WTC11 (cell line): ENCODE measurements around the gene FEN1. TPM values are rescaled to one million over a fixed set of nuclear protein-coding genes. Genes with fewer than 3 reads are reported as not detected.

Experiments
- ATAC-seq: fragments of 200-7000 bp; cut with Tn5 transposase; 2 replicates; pipeline ENCODE4 v1.10.0; 2021; ENCODE audit warnings: mild to moderate bottlenecking, moderate library complexity
- CTCF ChIA-PET: fragments of 300-600 bp; sonication (Branson Sonifier 250); formaldehyde crosslinking; loops from one replicate; lab custom pipeline; 2021; ENCODE audit warnings: antibody characterized with exemption; lab: Charles Lee
- POLR2A ChIA-PET: fragments of 350-600 bp; sonication (Branson Sonifier 250); formaldehyde crosslinking; loops from one replicate; lab custom pipeline; 2021; ENCODE audit warnings: antibody characterized with exemption; lab: Charles Lee
- DNase-seq: peaks from one replicate; pipeline ENCODE4 v3.0.0; 2021; ENCODE audit warnings: low spot score
- H3K27ac Mint-ChIP-seq: 2 replicates; pipeline ENCODE4 v1.8.0; 2021; ENCODE audit warnings: mixed read lengths
- H3K27me3 Mint-ChIP-seq: 2 replicates; pipeline ENCODE4 v1.8.0; 2021; ENCODE audit warnings: low read depth, mild to moderate bottlenecking, moderate library complexity, mixed read lengths
- H3K36me3 Mint-ChIP-seq: 2 replicates; pipeline ENCODE4 v1.8.0; 2021; ENCODE audit warnings: mixed read lengths
- H3K4me1 Mint-ChIP-seq: 2 replicates; pipeline ENCODE4 v1.8.0; 2022; ENCODE audit warnings: mixed read lengths
- H3K4me3 Mint-ChIP-seq: 2 replicates; pipeline ENCODE4 v1.8.0; 2021; ENCODE audit warnings: mild to moderate bottlenecking, moderate library complexity, mixed read lengths
- H3K9me3 Mint-ChIP-seq: 2 replicates; pipeline ENCODE4 v1.8.0; 2021; ENCODE audit warnings: mixed read lengths
- AR ChIP-seq: fragments of 250-450 bp; sonication (Bioruptor Pico); IDR thresholded peaks from 2 replicates; pipeline ENCODE4 v1.9.0; 2021; ENCODE audit warnings: mild to moderate bottlenecking
- ATF6 ChIP-seq: sonication (generic); formaldehyde crosslinking; IDR thresholded peaks from 2 replicates; pipeline ENCODE4 v1.8.1; 2023; ENCODE audit warnings: mild to moderate bottlenecking, missing genetic modification reagents
- CBFB ChIP-seq: sonication (generic); formaldehyde crosslinking; IDR thresholded peaks from 2 replicates; pipeline ENCODE4 v1.8.1; 2022; ENCODE audit warnings: mild to moderate bottlenecking, low read depth, missing genetic modification reagents
- E2F4 ChIP-seq: sonication (generic); formaldehyde crosslinking; IDR thresholded peaks from 2 replicates; pipeline ENCODE4 v1.8.1; 2022; ENCODE audit warnings: low read depth, mild to moderate bottlenecking, moderate library complexity, missing genetic modification reagents, borderline replicate concordance
- E2F5 ChIP-seq: sonication (generic); formaldehyde crosslinking; IDR thresholded peaks from 2 replicates; pipeline ENCODE4 v1.8.1; 2022; ENCODE audit warnings: mild to moderate bottlenecking, moderate library complexity, missing genetic modification reagents
- GABPB1 ChIP-seq: sonication (generic); formaldehyde crosslinking; IDR thresholded peaks from 2 replicates; pipeline ENCODE4 v1.8.1; 2023; ENCODE audit warnings: mild to moderate bottlenecking, missing genetic modification reagents
- GRHL2 ChIP-seq: fragments of 250-450 bp; sonication (Bioruptor Pico); IDR thresholded peaks from 2 replicates; pipeline ENCODE4 v1.8.0; 2022; ENCODE audit warnings: mild to moderate bottlenecking, moderate library complexity; ENCODE audit not compliant: insufficient replicate concordance, severe bottlenecking
- NFE2L1 ChIP-seq: sonication (generic); formaldehyde crosslinking; IDR thresholded peaks from 2 replicates; pipeline ENCODE4 v1.8.1; 2023; ENCODE audit warnings: missing genetic modification reagents
- ZBTB21 ChIP-seq: sonication (generic); formaldehyde crosslinking; IDR thresholded peaks from 2 replicates; pipeline ENCODE4 v1.8.1; 2023; ENCODE audit warnings: mild to moderate bottlenecking, missing genetic modification reagents, borderline replicate concordance
- ZNF232 ChIP-seq: sonication (generic); formaldehyde crosslinking; IDR thresholded peaks from 2 replicates; pipeline ENCODE4 v1.8.0; 2022; ENCODE audit warnings: mild to moderate bottlenecking, missing genetic modification reagents
- ZNF532 ChIP-seq: fragments of 250-450 bp; sonication (Bioruptor Pico); IDR thresholded peaks from 2 replicates; pipeline ENCODE4 v1.9.0; 2021; ENCODE audit warnings: mild to moderate bottlenecking, borderline replicate concordance
- ZSCAN18 ChIP-seq: fragments of 250-450 bp; sonication (Bioruptor Pico); IDR thresholded peaks from 2 replicates; pipeline ENCODE4 v2.1.2; 2022; ENCODE audit warnings: mild to moderate bottlenecking, moderate library complexity
- total RNA-seq: library from RNA; stranded (reverse); gene quantifications from 3 replicates; pipeline ENCODE4 v1.2.3, GENCODE V29; 2021
- TF ChIP-seq, protein P1 (sequence below): sonication (generic); formaldehyde crosslinking; conservative IDR thresholded peaks from 2 replicates; pipeline ENCODE4 v1.8.1; 2022; ENCODE audit warnings: mild to moderate bottlenecking, missing genetic modification reagents
- TF ChIP-seq, protein P2 (sequence below): sonication (generic); formaldehyde crosslinking; IDR thresholded peaks from 2 replicates; pipeline ENCODE4 v1.8.0; 2022; ENCODE audit warnings: missing genetic modification reagents

FEN1 gene
- total RNA-seq, 1 experiment from 2014 or later, result 96.3 TPM

DNA sequence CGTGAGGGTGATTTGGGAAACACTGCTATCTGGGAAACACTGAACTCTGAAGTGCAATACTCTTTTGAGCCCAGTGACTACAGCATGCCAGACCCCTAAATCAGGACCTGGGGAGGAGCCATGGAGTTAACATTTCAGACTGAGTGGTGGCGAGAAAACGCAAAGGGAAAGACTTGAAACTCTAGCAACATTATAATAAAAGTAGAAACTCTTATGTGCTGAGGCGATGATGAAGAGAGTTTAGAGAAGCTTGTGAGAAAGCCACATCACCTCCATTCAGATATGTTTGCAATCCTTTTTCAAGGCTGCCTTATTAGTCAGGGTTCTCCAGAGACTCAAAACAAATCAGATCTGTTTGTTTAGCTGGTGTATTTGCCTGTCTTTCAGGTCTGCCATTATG lies 1.9 kb downstream of the FEN1 start (continued):
- TF ChIP-seq AR (no peak), ZBTB21 (no peak), GABPB1 (CRISPR knock-in tag) (no peak)
- TF ChIP-seq, protein P1, sequence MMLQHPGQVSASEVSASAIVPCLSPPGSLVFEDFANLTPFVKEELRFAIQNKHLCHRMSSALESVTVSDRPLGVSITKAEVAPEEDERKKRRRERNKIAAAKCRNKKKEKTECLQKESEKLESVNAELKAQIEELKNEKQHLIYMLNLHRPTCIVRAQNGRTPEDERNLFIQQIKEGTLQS, result no peak
- TF ChIP-seq, protein P2, sequence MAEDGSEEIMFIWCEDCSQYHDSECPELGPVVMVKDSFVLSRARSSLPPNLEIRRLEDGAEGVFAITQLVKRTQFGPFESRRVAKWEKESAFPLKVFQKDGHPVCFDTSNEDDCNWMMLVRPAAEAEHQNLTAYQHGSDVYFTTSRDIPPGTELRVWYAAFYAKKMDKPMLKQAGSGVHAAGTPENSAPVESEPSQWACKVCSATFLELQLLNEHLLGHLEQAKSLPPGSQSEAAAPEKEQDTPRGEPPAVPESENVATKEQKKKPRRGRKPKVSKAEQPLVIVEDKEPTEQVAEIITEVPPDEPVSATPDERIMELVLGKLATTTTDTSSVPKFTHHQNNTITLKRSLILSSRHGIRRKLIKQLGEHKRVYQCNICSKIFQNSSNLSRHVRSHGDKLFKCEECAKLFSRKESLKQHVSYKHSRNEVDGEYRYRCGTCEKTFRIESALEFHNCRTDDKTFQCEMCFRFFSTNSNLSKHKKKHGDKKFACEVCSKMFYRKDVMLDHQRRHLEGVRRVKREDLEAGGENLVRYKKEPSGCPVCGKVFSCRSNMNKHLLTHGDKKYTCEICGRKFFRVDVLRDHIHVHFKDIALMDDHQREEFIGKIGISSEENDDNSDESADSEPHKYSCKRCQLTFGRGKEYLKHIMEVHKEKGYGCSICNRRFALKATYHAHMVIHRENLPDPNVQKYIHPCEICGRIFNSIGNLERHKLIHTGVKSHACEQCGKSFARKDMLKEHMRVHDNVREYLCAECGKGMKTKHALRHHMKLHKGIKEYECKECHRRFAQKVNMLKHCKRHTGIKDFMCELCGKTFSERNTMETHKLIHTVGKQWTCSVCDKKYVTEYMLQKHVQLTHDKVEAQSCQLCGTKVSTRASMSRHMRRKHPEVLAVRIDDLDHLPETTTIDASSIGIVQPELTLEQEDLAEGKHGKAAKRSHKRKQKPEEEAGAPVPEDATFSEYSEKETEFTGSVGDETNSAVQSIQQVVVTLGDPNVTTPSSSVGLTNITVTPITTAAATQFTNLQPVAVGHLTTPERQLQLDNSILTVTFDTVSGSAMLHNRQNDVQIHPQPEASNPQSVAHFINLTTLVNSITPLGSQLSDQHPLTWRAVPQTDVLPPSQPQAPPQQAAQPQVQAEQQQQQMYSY, result no peak
- TF ChIP-seq, all 79 proteins: peak for 0

DNA sequence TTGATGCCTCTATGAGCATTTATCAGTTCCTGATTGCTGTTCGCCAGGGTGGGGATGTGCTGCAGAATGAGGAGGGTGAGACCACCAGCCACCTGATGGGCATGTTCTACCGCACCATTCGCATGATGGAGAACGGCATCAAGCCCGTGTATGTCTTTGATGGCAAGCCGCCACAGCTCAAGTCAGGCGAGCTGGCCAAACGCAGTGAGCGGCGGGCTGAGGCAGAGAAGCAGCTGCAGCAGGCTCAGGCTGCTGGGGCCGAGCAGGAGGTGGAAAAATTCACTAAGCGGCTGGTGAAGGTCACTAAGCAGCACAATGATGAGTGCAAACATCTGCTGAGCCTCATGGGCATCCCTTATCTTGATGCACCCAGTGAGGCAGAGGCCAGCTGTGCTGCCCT lies 2.7 kb downstream of the FEN1 start:
- H3K36me3 Mint-ChIP-seq, result peaks cover 30% of the 10 kb centered on the region
- peak overlapping the region; percentile 70; the same call in 1 of the 2 replicates for H3K27ac Mint-ChIP-seq
- POLR2A ChIA-PET, result no interaction called here

More for the DNA sequence above, 2.7 kb downstream of the FEN1 start:
- H3K4me1 Mint-ChIP-seq, result peaks cover 21% of the 10 kb centered on the region
- ATAC-seq (no peak), DNase-seq (no peak)
- H3K27me3 Mint-ChIP-seq, result no peaks in the 10 kb centered on the region
- H3K9me3 Mint-ChIP-seq, result no peaks in the 10 kb centered on the region
- CTCF ChIA-PET, result interaction anchor here (3.0 to 4.0 kb wide), 2 partner anchors 34 to 287 kb away, joined by 19 to 28 read pairs; partner anchors contain the start of gene FADS2
- TF ChIP-seq ZNF532 (CRISPR knock-in tag) (no peak), ZNF232 (CRISPR knock-in tag) (no peak), E2F4 (no peak), ATF6 (CRISPR knock-in tag) (no peak), E2F5 (CRISPR knock-in tag) (no peak), NFE2L1 (CRISPR knock-in tag) (no peak), GRHL2 (CRISPR knock-in tag) (no peak), ZSCAN18 (CRISPR knock-in tag) (no peak), CBFB (CRISPR knock-in tag) (no peak)
- H3K4me3 Mint-ChIP-seq, result no peak overlapping the region
